H1 (cell line): ENCODE measurements around the gene ATF7.
A peak's percentile ranks its signal among the peaks of the same experiment; 100 is the strongest.

Experiments
- BRCA1 ChIP-seq: IDR thresholded peaks from 2 replicates; pipeline ENCODE4 v1.6.1; 2012; ENCODE audit warnings: low read depth, low read length, improper control_type of control experiment
- CHD1 ChIP-seq: IDR thresholded peaks from 2 replicates; pipeline ENCODE4 v1.6.1; 2012; ENCODE audit warnings: low read depth, low read length, improper control_type of control experiment
- CTCF ChIP-seq, 3 experiments: IDR thresholded peaks; 1 replicate in 2 of 3; 2 replicates in 1 of 3; pipeline versions ENCODE4 v1.5.1 to v1.6.1; 2011; ENCODE audit warnings: low read length in 3 of 3, mild to moderate bottlenecking in 3 of 3, inconsistent platforms in 2 of 3, low read depth in 1 of 3, moderate library complexity in 1 of 3; ENCODE audit not compliant: insufficient read depth in 1 of 3; ENCODE audit errors: control extremely low read depth in 1 of 3
- EGR1 ChIP-seq: IDR thresholded peaks from 2 replicates; pipeline ENCODE4 v1.6.1; 2011; ENCODE audit warnings: low read depth, low read length, borderline replicate concordance
- EP300 ChIP-seq, 2 experiments: IDR thresholded peaks; 1 replicate in 1 of 2; 2 replicates in 1 of 2; pipeline ENCODE4 v1.6.1; 2011 to 2012; ENCODE audit warnings: low read depth in 2 of 2, low read length in 2 of 2, mild to moderate bottlenecking in 2 of 2, borderline replicate concordance in 1 of 2, inconsistent platforms in 1 of 2, moderate library complexity in 1 of 2
- POLR2A ChIP-seq, 2 experiments: IDR thresholded peaks; 1 replicate in 1 of 2; 2 replicates in 1 of 2; pipeline ENCODE4 v1.6.1; 2011; ENCODE audit warnings: low read depth in 2 of 2, low read length in 2 of 2, mild to moderate bottlenecking in 2 of 2; ENCODE audit errors: control extremely low read depth in 1 of 2
- POLR2AphosphoS5 ChIP-seq: IDR thresholded peaks from 2 replicates; pipeline ENCODE4 v1.6.1; 2011; ENCODE audit warnings: low read depth, low read length
- SIN3A ChIP-seq, 2 experiments: IDR thresholded peaks in 1 of 2; conservative IDR thresholded peaks in 1 of 2; 2 replicates each; pipeline ENCODE4 v1.6.1; 2011 to 2012; ENCODE audit warnings: low read length in 2 of 2, improper control_type of control experiment in 1 of 2, low read depth in 1 of 2, mild to moderate bottlenecking in 1 of 2
- SP1 ChIP-seq: IDR thresholded peaks from 2 replicates; pipeline ENCODE4 v1.6.1; 2011; ENCODE audit warnings: low read depth, low read length
- TAF1 ChIP-seq: IDR thresholded peaks from 2 replicates; pipeline ENCODE4 v1.6.1; 2011; ENCODE audit warnings: mild to moderate bottlenecking, low read depth, low read length

GRCh38 chr12:53508534-53509170 lies 117.5 kb downstream of the ATF7 start:
- peak; percentile 94 to 99 (median 98) for TF ChIP-seq CTCF (IDR thresholded peaks at IDR 0.05; ENCODE audit: control extremely low read depth in 1 of 3, insufficient read depth in 1 of 3, low read depth in 1 of 3, low read length in 3 of 3)
- no peak for TF ChIP-seq EP300 (IDR thresholded peaks at IDR 0.05; ENCODE audit: borderline replicate concordance in 1 of 2, low read depth in 2 of 2, low read length in 2 of 2)
- no peak for TF ChIP-seq SP1
- TF ChIP-seq POLR2AphosphoS5, result peak; percentile 23; the same call in 1 of the 2 replicates
- no peak for TF ChIP-seq EGR1
- TF ChIP-seq BRCA1, result no peak
- no peak for TF ChIP-seq POLR2A (IDR thresholded peaks at IDR 0.05; ENCODE audit: control extremely low read depth in 1 of 2, low read depth in 2 of 2, low read length in 2 of 2)
- peak in 1 of 2 experiments; percentile 49; a peak in 1 of 4 replicates for TF ChIP-seq SIN3A (conservative IDR thresholded peaks at IDR 0.05 in 1 of 2, IDR thresholded peaks at IDR 0.05 in 1 of 2; ENCODE audit: low read depth in 1 of 2, low read length in 2 of 2)
- TF ChIP-seq TAF1, result no peak
- TF ChIP-seq CHD1, result no peak
